C4-2B (cell line): Measurements from ENCODE around the gene MICAL3.

ENCODE experiments used
- H3K27ac ChIP-seq: fragments of 450-650 bp; 2 replicates; pipeline ENCODE4 v1.5.1; 2017
- CTCF ChIP-seq: fragments of 450-650 bp; conservative IDR thresholded peaks from 2 replicates; pipeline ENCODE4 v1.5.1; 2017; ENCODE audit warnings: mild to moderate bottlenecking
- ZFX ChIP-seq: fragments of 450-650 bp; IDR thresholded peaks from 2 replicates; pipeline ENCODE4 v1.6.1; 2017

MICAL3 gene

GRCh38 chr22:17927062-17927461 lies 97.3 kb downstream of the MICAL3 start:
- TF ChIP-seq ZFX (no peak), CTCF (no peak)
- no peak overlapping the region for H3K27ac ChIP-seq

- TF ChIP-seq ZFX, result no peak
- no peak for TF ChIP-seq CTCF
- H3K27ac ChIP-seq, result no peak overlapping the region
Observed at GRCh38 chr22:17926516-17926915, 97.8 kb downstream of the MICAL3 start.

GRCh38 chr22:17925431-17925841 lies 98.9 kb downstream of the MICAL3 start:
- peak overlapping the region; percentile 28; the same call in 1 of the 2 replicates for H3K27ac ChIP-seq
- TF ChIP-seq ZFX (no peak), CTCF (no peak)

- TF ChIP-seq ZFX (no peak), CTCF (no peak)
- H3K27ac ChIP-seq, result peak overlapping the region; percentile 28; the same call in 1 of the 2 replicates
Observed at GRCh38 chr22:17924735-17925364, 99.5 kb downstream of the MICAL3 start.

GRCh38 chr22:17924076-17924475 lies 100.3 kb downstream of the MICAL3 start:
- peak overlapping the region; percentile 61 for H3K27ac ChIP-seq
- no peak for TF ChIP-seq ZFX
- no peak for TF ChIP-seq CTCF

- H3K27ac ChIP-seq, result peak overlapping the region; percentile 61
- no peak for TF ChIP-seq ZFX
- no peak for TF ChIP-seq CTCF
Observed at GRCh38 chr22:17922925-17923903, 101.1 kb downstream of the MICAL3 start.
